T-helper 1 cell (primary cell): ENCODE results near the gene KANK2.
"Not testable (repeated sequence)": the region's sequence is repeated elsewhere in the genome, so short reads cannot be mapped to it uniquely, and the experiment has no call there.

Source experiments
- DNase-seq, 5 donors: peaks; one replicate each; pipeline ENCODE4 v3.0.0-alpha.2; 2012 to 2020

KANK2 gene

GRCh38 chr19:11196406-11197287 lies 698 bp downstream of the KANK2 start:
- DNase-seq: no peak

DNA sequence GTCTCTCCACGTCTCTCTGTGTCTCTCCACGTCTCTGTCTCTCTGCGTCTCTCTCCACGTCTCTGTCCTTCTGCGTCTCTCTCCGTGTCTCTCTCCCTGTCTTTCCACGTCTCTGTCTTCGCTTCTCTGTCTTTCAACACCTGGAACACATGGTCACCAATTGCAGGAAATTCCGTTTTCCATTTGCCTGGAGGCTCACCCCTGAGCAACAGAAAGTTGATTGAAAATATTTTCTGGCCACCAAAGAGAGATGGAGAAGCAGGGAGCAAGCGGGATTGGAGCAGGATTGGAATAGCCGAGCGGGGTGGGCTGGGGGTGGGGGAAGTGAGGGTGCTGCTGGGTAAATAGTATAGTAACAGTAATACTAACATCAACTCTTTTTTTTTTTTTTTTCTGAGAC lies 1.7 kb downstream of the KANK2 start:
- no peak for DNase-seq

DNA sequence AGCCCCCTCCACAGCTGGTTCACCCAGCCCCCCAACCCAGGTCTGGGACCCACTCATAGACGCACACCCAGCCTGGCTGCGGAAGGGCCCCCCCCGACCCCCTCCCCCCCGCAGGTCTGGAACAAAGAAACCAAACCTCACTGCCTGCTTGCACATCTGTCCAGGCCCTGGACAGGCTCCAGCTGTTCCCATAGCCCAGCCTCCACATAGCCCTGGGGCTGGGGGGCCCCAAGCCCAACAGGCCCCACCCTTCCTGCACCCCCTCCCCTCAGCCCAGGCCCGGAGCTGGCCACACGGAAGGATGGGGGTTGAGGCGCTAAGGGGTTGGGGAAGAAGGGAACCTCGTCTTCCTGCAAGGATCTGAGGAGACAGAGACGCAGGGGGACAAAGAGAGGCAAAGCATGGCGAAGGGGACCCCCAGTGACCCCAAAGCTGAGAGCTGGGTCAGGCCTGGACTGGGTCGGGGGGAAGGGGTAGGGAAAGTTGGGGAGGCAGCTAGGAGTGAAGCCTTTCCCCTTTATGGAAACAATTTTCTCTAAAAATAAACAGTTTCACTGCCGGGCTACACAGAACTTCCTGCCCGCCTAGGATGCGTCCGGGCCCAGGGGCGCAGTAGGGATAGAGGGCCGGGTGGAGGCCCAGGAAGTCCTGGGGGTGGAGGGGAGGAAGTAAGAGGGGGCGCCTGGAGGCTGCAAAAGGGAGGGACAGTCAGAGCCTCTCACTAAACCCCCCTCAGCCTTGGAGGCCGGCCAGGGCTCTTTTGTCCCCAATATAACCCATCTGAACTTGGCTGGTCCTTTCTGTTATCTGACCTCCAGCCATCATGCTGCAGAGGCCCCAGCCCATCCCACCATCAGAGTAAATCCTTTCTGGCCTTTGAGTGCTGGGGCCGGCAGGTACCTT lies 2.4 kb downstream of the KANK2 start:
- no peak for DNase-seq

- no peak for DNase-seq
Measured at GRCh38 chr19:11194173-11194572, 3.2 kb downstream of the KANK2 start.

- DNase-seq: no peak
Measured at GRCh38 chr19:11192957-11193939, 4.1 kb downstream of the KANK2 start.

DNA sequence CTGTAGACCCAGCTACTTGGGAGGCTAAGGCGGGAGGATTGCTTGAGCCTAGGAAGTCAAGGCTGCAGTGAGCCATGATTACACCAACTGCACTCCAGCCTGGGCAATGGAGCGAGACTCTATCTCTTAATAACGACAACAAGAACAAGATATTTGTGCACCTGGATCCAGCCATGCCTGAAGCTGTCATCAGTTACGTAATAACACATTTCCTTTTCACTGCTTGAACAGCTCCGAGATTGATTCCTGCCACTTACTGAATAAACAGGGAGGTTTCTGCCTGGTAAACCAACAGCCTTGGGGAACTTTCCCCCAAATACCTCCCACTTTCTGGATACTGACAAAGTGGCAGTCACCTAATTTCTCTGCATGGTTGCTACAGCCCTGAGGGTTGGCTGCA lies 5.4 kb downstream of the KANK2 start:
- DNase-seq: no peak

DNA sequence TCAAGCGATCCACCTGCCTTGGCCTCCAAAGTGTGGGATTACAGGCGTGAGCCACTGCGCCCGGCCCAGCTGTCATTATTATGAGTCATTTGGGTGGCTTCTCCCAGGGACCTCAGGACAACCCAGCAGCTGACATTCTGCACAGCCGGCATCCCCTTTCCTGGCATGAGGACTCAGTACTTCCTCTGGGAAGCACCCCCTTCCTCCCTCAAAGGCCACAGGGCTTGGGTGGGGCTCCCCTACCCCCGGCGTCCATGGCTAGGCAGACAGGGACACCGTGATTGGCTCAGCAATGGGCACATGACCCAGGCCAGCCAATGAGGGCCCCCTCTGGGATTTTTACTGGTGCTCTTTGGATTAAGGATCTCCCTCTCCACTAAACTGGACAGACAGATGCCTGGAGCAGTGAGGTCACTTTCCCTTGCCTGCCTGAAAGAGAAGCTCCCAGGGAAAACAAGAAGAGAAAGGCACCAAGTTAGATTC lies 6.0 kb downstream of the KANK2 start:
- DNase-seq: no peak

GRCh38 chr19:11190501-11190900 lies 6.8 kb downstream of the KANK2 start:
- DNase-seq: no peak

DNA sequence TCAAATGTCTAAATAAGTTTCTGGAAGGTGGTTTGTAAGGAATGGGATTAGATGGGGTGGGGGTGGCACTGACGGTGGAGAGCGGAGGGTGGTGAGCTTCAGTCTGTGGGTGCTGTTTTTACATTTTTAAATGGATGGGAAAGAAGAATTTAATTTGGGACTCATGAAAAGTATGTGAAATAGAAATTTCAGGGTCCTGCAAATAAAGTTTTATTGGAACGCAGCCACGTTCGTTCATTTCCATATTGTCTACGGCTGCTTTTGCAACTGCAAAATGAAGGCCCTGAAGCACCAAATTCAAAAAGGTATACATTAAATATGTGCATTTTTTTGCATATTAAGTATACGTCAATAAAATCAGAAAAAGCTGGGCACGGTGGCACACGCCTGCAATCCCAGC lies 9.9 kb downstream of the KANK2 start:
- DNase-seq: no peak

- DNase-seq: no peak
Measured at GRCh38 chr19:11182994-11183393, 14.4 kb downstream of the KANK2 start.

DNA sequence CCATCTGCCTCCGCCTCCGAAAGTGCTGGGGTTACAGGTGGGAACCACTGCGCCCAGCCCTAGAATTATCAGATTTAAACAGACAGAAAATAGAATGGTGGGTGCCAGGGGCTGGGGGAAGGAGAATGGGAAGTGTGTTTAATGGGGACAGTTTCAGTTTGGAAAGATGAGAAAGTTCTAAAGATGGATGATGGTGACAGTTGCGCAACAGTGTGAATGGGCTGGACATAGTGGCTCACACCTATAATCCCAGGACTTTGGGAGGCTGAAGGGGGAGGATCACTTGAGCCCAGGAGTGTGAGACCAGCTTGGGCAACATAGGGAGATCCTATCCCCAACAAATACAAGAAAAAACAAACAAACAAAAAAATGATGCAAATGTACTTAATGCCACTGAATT lies 15.9 kb downstream of the KANK2 start:
- DNase-seq: no peak

DNA sequence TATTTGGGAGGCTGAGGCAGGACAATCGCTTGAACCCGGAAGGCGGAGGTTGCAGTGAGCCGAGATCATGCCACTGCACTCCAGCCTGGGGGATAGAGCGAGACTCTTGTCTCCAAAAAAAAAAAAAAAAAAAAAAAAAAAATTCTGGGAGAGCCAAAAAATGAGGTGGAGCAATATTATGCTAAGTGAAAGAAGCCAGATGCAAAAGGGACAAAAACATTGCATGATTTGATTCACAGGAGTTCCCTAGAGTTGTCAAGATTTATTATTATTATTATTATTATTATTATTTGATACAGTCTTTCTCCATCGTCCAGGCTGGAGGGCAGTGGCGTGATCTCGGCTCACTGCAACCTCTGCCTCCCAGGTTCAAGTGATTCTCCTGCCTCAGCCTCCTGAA lies 16.4 kb downstream of the KANK2 start:
- DNase-seq: not testable (repeated sequence)

DNA sequence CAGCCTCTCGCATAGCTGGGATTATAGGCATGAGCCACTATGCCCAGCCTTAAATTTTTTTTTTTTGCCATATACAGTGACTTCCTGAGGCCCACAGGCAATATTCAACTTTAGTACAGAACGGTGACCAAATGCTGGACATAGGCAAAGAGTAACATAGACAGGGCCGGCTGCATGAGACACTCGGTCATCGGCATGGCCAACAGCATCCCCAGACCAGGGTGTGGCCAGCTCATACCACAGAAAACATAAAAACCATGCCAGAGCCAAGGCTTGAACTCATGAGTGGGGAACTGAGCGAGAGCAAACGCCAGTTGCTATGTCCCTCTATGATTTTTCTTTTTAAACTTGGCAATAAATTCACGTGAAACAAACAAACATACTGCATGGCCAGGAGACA lies 17.0 kb downstream of the KANK2 start:
- no peak for DNase-seq

DNA sequence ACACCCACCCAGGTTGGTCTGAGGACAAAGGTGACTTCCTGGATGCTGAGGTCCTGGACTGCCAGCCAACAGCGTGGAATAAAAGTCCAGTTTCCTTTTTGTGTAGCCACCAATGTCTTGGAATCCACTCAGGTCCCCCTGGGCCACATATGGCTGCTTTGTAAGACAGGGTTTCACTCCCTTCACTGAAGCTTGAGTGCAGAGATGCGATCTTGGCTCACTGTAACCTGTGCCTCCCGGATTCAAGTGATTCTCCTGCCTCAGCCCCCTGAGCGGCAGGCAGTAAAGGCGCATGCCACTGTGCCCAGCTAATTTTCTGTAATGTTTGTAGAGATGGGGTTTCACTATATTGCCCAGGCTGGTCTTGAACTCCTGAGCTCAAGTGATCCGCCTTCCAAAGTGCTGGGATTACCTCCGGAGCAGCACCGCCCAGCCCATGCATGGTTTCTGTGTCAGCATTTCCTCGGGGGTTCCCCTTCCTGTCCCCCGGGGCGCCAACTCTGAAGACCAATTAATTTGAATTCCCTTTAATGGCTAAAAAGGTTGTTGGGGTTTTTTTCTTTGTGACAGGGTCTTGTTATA lies 17.5 kb downstream of the KANK2 start:
- DNase-seq: no peak

- not testable (repeated sequence) for DNase-seq
Measured at GRCh38 chr19:11179145-11179465, 18.2 kb downstream of the KANK2 start.

- no peak for DNase-seq
Measured at GRCh38 chr19:11177592-11177991, 19.8 kb downstream of the KANK2 start.

GRCh38 chr19:11176466-11177193 lies 20.7 kb downstream of the KANK2 start:
- no peak for DNase-seq

GRCh38 chr19:11175920-11176319 lies 21.4 kb downstream of the KANK2 start:
- no peak for DNase-seq

- DNase-seq: no peak
Measured at GRCh38 chr19:11174336-11174735, 23.0 kb downstream of the KANK2 start.

DNA sequence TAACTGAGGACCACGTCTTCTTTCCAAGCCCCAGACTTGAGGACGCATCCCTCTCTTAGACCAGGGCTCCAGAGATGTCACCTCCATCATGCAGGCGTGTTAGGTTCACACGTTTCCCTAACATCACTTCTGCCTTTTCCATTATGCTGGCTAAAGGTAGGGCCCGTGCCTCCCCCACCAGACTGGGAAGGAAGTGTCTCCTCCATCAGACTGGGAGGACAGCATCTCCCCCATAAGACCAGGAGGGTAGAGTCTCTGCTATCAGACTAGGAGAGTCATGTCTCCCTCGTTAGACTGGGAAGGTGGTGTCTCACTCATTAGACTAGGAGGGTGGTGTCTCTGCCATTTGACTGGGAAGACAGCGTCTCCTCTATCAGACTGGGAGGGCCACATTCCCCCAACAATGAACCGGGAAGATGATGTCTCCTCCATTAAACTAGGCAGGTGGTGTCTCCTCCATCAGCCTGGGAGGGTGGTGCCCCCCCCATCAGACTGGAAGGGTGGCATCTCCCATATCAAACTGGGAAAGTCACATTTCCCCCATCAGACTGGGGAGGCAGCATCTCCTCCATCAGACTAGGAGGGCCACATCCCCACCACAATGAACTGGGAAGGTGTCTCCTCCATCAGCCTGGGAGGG lies 23.7 kb downstream of the KANK2 start:
- no peak for DNase-seq

DNA sequence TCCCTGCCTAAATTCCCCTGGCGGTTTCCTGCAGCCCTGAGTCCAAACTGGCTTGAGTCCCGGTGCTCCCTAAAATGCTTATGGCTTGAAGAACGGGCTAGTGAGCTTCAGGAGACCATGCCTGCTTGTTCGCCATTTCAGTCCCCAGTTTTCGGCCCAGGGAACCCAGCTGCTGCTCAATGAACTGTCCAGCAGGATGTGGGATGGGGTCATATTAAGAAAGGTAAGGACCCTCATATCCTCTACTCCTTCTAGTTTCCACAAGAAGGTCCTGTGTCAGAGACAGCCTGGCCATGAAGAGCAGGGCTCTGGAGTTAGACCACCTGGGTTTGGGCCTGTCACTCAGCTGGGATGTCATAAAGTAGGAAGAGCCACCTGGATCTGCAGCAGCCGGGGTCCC lies 24.8 kb downstream of the KANK2 start:
- DNase-seq: no peak
